Gastrocnemius medialis (tissue), 4 donors: ENCODE data around the gene TSC2.

Source experiments
- POLR2A ChIP-seq, 2 donors: fragments of 450-650 bp; IDR thresholded peaks; one replicate each; pipeline ENCODE4 v1.6.1; 2017; ENCODE audit warnings: antibody characterized with exemption in 2 of 2, mild to moderate bottlenecking in 2 of 2, moderate library complexity in 2 of 2
- TF ChIP-seq, protein P1 (sequence below), 5 experiments: fragments of 450-650 bp in 3 of 5; fragments of 200-600 bp in 2 of 5; sonication (generic) in 2 of 5; IDR thresholded peaks in 4 of 5; conservative IDR thresholded peaks in 1 of 5; 1 replicate in 4 of 5; 2 replicates in 1 of 5; pipeline ENCODE4 v1.5.1; 2016 to 2019; ENCODE audit warnings: antibody characterized with exemption in 5 of 5, mild to moderate bottlenecking in 3 of 5, moderate library complexity in 3 of 5

DNA sequence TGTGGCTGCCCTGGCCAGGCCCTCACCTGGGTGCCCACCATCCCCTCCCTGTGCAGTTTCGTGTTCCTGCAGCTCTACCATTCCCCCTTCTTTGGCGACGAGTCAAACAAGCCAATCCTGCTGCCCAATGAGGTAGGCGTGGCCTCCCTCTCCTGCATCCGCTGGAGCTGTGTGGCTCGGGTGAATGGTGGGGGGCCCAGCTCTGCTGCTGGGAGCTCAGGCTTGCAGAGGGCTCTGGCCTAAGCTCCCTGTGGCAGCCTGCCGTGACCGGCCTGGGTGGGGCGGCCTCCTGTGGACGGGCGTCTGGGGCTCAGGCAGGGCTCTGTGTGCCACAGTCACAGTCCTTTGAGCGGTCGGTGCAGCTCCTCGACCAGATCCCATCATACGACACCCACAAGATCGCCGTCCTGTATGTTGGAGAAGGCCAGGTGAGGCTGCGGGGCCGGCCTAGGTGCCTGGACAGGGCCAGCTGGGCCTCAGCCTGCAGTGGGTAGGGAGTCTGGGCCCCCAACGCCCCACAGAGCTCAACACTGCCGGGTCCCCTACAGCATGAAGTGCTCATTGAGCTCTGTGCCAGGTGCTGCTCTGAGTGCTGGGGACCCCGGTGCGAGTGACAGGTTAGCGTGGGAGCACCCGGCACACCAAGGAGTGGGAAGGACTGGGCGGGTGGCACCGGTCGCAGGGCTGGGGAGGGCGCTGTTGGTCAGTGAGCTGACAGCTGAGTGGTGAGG, 37.3 kb downstream of the TSC2 start:
- TF ChIP-seq, protein P1, sequence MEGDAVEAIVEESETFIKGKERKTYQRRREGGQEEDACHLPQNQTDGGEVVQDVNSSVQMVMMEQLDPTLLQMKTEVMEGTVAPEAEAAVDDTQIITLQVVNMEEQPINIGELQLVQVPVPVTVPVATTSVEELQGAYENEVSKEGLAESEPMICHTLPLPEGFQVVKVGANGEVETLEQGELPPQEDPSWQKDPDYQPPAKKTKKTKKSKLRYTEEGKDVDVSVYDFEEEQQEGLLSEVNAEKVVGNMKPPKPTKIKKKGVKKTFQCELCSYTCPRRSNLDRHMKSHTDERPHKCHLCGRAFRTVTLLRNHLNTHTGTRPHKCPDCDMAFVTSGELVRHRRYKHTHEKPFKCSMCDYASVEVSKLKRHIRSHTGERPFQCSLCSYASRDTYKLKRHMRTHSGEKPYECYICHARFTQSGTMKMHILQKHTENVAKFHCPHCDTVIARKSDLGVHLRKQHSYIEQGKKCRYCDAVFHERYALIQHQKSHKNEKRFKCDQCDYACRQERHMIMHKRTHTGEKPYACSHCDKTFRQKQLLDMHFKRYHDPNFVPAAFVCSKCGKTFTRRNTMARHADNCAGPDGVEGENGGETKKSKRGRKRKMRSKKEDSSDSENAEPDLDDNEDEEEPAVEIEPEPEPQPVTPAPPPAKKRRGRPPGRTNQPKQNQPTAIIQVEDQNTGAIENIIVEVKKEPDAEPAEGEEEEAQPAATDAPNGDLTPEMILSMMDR (IDR thresholded peaks at IDR 0.05 in 4 of 5, conservative IDR thresholded peaks at IDR 0.05 in 1 of 5), result no peak
- TF ChIP-seq POLR2A (IDR thresholded peaks at IDR 0.05), result no peak
